KMS-11 (cell line): Measurements from ENCODE around the gene ATP13A3.
"Not testable (repeated sequence)": the region's sequence is repeated elsewhere in the genome, so short reads cannot be mapped to it uniquely, and the experiment has no call there.

ENCODE experiments used
- H2AFZ ChIP-seq: fragments of 200-600 bp; sonication (generic); 2 replicates; pipeline ENCODE4 v1.6.1; 2016; ENCODE audit warnings: antibody characterized with exemption, mixed run types, low read depth
- H3K27ac ChIP-seq: fragments of 200-600 bp; sonication (generic); 2 replicates; pipeline ENCODE4 v1.6.1; 2016; ENCODE audit warnings: mild to moderate bottlenecking, mixed run types
- H3K27me3 ChIP-seq: fragments of 200-600 bp; sonication (generic); 2 replicates; pipeline ENCODE4 v1.6.1; 2017; ENCODE audit warnings: mild to moderate bottlenecking, low read depth, mixed run types, moderate library complexity; ENCODE audit not compliant: insufficient read depth
- H3K36me3 ChIP-seq: fragments of 200-600 bp; sonication (generic); 2 replicates; pipeline ENCODE4 v1.6.1; 2017; ENCODE audit warnings: mild to moderate bottlenecking, mixed run types; ENCODE audit not compliant: insufficient read depth
- H3K4me1 ChIP-seq: fragments of 200-600 bp; sonication (generic); 2 replicates; pipeline ENCODE4 v1.6.1; 2016; ENCODE audit warnings: mild to moderate bottlenecking, low read depth, mixed run types; ENCODE audit not compliant: poor library complexity, severe bottlenecking
- H3K4me2 ChIP-seq: fragments of 200-600 bp; sonication (generic); 2 replicates; pipeline ENCODE4 v1.7.0; 2016; ENCODE audit warnings: mild to moderate bottlenecking, mixed run types
- H3K4me3 ChIP-seq: fragments of 200-600 bp; sonication (generic); IDR thresholded peaks from 2 replicates; pipeline ENCODE4 v1.6.1; 2017; ENCODE audit warnings: low read depth, low read length, mixed read lengths; ENCODE audit not compliant: insufficient read depth
- H3K79me2 ChIP-seq: fragments of 200-600 bp; sonication (generic); 2 replicates; pipeline ENCODE4 v1.6.1; 2016; ENCODE audit warnings: low read depth, mixed run types; ENCODE audit not compliant: insufficient read depth
- H3K9ac ChIP-seq: fragments of 200-600 bp; sonication (generic); 2 replicates; pipeline ENCODE4 v1.6.1; 2016; ENCODE audit warnings: mild to moderate bottlenecking, mixed run types
- H4K20me1 ChIP-seq: fragments of 200-600 bp; sonication (generic); 2 replicates; pipeline ENCODE4 v1.6.1; 2016; ENCODE audit warnings: mild to moderate bottlenecking, mixed run types; ENCODE audit not compliant: insufficient read depth
- CTCF ChIP-seq: fragments of 200-600 bp; sonication (generic); conservative IDR thresholded peaks from 2 replicates; pipeline ENCODE4 v1.6.1; 2017; ENCODE audit warnings: low read depth, mild to moderate bottlenecking, antibody characterized with exemption, low read length, moderate library complexity, mixed read lengths

The ATP13A3 gene

GRCh38 chr3:194504146-194504545, 17.3 kb upstream of the ATP13A3 start:
- Histone ChIP-seq H2AFZ (no peak overlapping the region), H3K4me2 (no peak overlapping the region), H3K4me3 (no peak overlapping the region), H3K9ac (no peak overlapping the region), H3K4me1 (no peaks in the 10 kb centered on the region), H3K36me3 (no peaks in the 10 kb centered on the region), H3K27me3 (no peaks in the 10 kb centered on the region), H3K79me2 (no peaks in the 10 kb centered on the region), H4K20me1 (no peaks in the 10 kb centered on the region), H3K27ac (no peak overlapping the region)
- no peak for TF ChIP-seq CTCF

DNA sequence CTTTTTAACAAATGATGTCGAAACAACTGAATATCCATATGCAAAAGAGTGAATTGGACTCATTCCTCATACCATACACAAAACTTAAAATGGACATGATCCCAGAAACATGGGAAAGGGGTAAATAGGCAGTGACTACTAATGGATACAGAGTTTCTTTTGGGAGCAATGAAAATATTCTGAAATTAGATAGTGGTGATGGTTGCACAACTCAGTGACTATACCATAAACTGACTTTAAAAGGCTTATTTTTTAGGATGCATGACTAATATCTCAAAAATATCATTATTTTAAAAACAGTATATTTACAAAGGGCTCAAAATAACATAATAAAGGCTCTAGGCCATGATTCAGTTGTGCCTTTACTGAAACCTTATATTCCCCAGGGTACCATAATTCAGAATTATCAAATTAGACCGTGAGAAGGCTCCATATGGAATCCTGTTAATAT, 16.3 kb upstream of the ATP13A3 start:
- Histone ChIP-seq H2AFZ (no peak overlapping the region), H3K27ac (no peak overlapping the region), H3K79me2 (no peaks in the 10 kb centered on the region), H3K9ac (no peak overlapping the region), H3K36me3 (no peaks in the 10 kb centered on the region), H3K4me1 (peaks cover 5% of the 10 kb centered on the region), H3K27me3 (no peaks in the 10 kb centered on the region), H4K20me1 (no peaks in the 10 kb centered on the region), H3K4me3 (no peak overlapping the region), H3K4me2 (no peak overlapping the region)
- TF ChIP-seq CTCF, result no peak

DNA sequence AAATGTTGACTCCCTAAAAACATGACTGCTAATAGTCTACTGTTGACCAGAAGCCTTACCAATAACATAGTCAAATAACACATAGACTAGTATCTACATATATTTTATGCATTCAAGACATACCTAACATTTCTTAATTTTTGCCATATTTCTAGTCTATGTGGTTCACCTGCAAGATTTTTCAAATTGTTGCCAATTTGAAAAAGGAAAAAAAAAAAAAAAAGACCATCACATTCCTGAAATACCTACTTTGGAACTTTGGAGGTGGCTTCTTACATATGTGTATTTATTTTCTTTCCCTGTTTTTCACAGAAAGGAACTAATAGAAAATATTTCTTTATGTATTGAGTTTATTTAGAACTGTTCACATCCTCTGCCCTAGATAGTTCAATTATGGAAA, 13.4 kb upstream of the ATP13A3 start:
- H4K20me1 ChIP-seq, result no peaks in the 10 kb centered on the region
- H2AFZ ChIP-seq, result no peak overlapping the region
- no peak overlapping the region for H3K4me3 ChIP-seq
- H3K79me2 ChIP-seq, result no peaks in the 10 kb centered on the region
- H3K4me1 ChIP-seq, result peaks cover 32% of the 10 kb centered on the region
- no peaks in the 10 kb centered on the region for H3K36me3 ChIP-seq
- no peak for TF ChIP-seq CTCF
- no peak overlapping the region for H3K27ac ChIP-seq
- no peak overlapping the region for H3K9ac ChIP-seq
- H3K27me3 ChIP-seq, result no peaks in the 10 kb centered on the region
- H3K4me2 ChIP-seq, result no peak overlapping the region

DNA sequence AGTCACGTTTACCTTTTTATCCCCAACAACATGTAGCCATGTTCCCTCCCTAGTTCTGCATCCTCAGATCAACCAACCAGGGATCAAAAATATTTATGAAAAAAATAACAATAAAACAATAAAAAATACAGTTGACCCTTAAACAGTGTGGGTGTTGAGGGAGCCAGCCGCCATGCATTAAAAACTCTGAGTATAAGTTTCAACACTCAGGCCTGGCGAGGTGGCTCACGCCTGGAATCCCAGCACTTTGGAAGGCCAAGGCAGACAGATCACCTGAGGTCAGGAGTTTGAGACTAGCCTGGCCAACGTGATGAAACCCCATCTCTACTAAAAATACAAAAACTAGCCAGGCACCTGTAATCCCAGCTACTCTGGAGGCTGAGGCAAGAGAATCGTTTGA, 12.7 kb upstream of the ATP13A3 start:
- H3K27me3 ChIP-seq, H3K9ac ChIP-seq, H3K27ac ChIP-seq, H3K4me3 ChIP-seq, H4K20me1 ChIP-seq, H2AFZ ChIP-seq, H3K36me3 ChIP-seq, H3K4me2 ChIP-seq, H3K79me2 ChIP-seq: not testable (repeated sequence)
- H3K4me1 ChIP-seq, result peaks cover 32% of the 10 kb centered on the region

DNA sequence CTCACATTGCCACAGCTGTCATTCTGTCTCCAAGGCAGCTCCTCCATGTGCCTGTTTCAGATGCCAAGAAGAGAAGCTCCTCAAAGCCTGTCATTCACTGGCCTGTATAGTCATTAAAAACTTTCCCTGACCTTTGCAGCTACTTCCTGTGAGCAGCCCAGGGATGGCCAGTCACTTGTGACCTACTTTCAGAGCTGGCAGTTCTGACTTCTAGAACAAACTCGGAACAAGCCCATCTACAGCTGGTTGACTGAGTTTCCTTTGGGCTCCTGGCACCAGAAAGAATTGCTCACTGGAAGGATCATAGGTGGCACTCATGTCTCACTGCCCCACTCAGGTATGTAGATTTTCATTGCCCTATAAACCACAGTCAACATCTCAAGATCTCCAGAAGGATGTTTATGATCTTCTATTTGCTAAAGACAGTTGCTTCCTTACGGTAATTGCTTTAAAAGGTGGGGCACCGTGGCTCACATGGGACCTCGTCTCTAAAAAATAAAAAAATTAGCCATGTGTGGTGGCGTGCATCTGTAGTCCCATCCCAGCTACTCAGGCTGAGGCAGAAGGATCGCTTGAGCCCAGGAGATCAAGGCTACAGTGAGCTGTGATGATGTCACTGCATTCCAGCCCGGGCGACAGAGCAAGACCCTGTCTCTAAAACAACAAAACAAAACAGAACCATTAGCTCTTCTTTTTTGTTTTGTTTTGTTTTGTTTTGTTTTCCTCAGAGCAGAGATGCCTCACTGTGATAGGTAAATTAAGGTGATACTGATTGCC, 11.2 kb upstream of the ATP13A3 start:
- no peaks in the 10 kb centered on the region for H3K27me3 ChIP-seq
- H3K27ac ChIP-seq, result peak overlapping the region; percentile 7; the same call in 1 of the 2 replicates
- H3K4me1 ChIP-seq, result peaks cover 38% of the 10 kb centered on the region
- H3K4me2 ChIP-seq, result peak overlapping the region; percentile 58
- no peak overlapping the region for H3K4me3 ChIP-seq
- H4K20me1 ChIP-seq, result no peaks in the 10 kb centered on the region
- H3K36me3 ChIP-seq, result no peaks in the 10 kb centered on the region
- TF ChIP-seq CTCF, result no peak
- H3K79me2 ChIP-seq, result no peaks in the 10 kb centered on the region
- peak overlapping the region; percentile 19; the same call in 1 of the 2 replicates for H2AFZ ChIP-seq
- H3K9ac ChIP-seq, result no peak overlapping the region
